Adrenal gland (tissue), 12 donors: ENCODE results near the gene TLE5. TPM values are rescaled to one million over a fixed set of nuclear protein-coding genes. Genes with fewer than 3 reads are reported as not detected.
A peak's percentile ranks its signal among the peaks of the same experiment; 100 is the strongest.

Experiments used
- DNase-seq, 7 donors: peaks; one replicate each; pipeline ENCODE4 v3.0.0-alpha.2; 2019 to 2020
- H3K27ac ChIP-seq, 5 donors: fragments of 200-600 bp; sonication (generic) in 4 of 5; 1 replicate in 3 of 5; 2 replicates in 2 of 5; pipeline versions ENCODE4 v1.5.1 to v1.8.0; 2016 to 2020; ENCODE audit warnings: mild to moderate bottlenecking in 1 of 5
- H3K27me3 ChIP-seq: fragments of 200-600 bp; 2 replicates; pipeline ENCODE4 v1.8.0; 2021
- H3K36me3 ChIP-seq, 2 donors: fragments of 200-600 bp; replicated peaks in 1 of 2; 1 replicate in 1 of 2; 2 replicates in 1 of 2; pipeline versions ENCODE4 v1.5.1 to v1.8.0; 2018 to 2022
- H3K4me1 ChIP-seq, 2 donors: fragments of 200-600 bp; replicated peaks in 1 of 2; 1 replicate in 1 of 2; 2 replicates in 1 of 2; pipeline versions ENCODE4 v1.5.1 to v1.8.0; 2018 to 2021
- H3K4me3 ChIP-seq, 4 donors: fragments of 200-600 bp; sonication (generic) in 3 of 4; one replicate each; pipeline ENCODE4 v1.5.1; 2016 to 2018
- H3K9me3 ChIP-seq, 3 donors: fragments of 200-600 bp; sonication (generic) in 1 of 3; replicated peaks in 1 of 3; 1 replicate in 2 of 3; 2 replicates in 1 of 3; pipeline versions ENCODE4 v1.5.1 to v1.8.0; 2016 to 2021
- POLR2A ChIP-seq, 2 donors: fragments of 450-650 bp; IDR thresholded peaks; one replicate each; pipeline ENCODE4 v1.6.1; 2017; ENCODE audit warnings: antibody characterized with exemption in 2 of 2, mild to moderate bottlenecking in 2 of 2, moderate library complexity in 1 of 2
- WGBS, 4 donors: extraction: QIAGEN DNeasy Blood & Tissue Kit in 2 of 4; methylation state at CpG; one replicate each; pipeline versions ENCODE4 v1.1.5 to v1.1.7; 2013 to 2017; 5-methylcytosine and 5-hydroxymethylcytosine counted together
- intact Hi-C, 2 donors: fragments of 100-400 bp; cut with DNase I; formaldehyde crosslinking; loops; one replicate each; pipeline versions ENCODE4 v1.14.1 to v1.15.0; 2022 to 2023
- polyA plus RNA-seq, 3 donors: library from polyadenylated mRNA; stranded (reverse); fragments of 200-250 nt in 2 of 3; fragments of 350-450 nt in 1 of 3; fragmentation: Illumina TruSeq in 1 of 3; extraction: RNeasy Lipid Tissue Mini Kit (QIAGEN cat#74804) in 1 of 3; gene quantifications; one replicate each; pipeline ENCODE4 v1.2.3, GENCODE V29; 2013 to 2014
- total RNA-seq, 9 donors: library from RNA; depleted of rRNA in 4 of 9; stranded (reverse); fragments of >200 nt in 4 of 9; fragments of 120-200 nt in 1 of 9; fragmentation: NEBNext Ultra II Directional in 1 of 9; extraction: Animal tissue kit (Norgen Biotek cat#: 25700) in 1 of 9; gene quantifications; one replicate each; pipeline versions ENCODE4 v1.1.0 to v1.2.4, GENCODE V29; 2013 to 2023
- TF ChIP-seq, protein P1 (sequence below), 6 experiments: fragments of 450-650 bp in 4 of 6; fragments of 200-600 bp in 2 of 6; sonication (generic) in 1 of 6; IDR thresholded peaks; 1 replicate in 5 of 6; 2 replicates in 1 of 6; pipeline versions ENCODE4 v1.5.1 to v1.8.0; 2016 to 2021; ENCODE audit warnings: antibody characterized with exemption in 6 of 6, mild to moderate bottlenecking in 2 of 6, moderate library complexity in 1 of 6
- donor health status: healthy with polysubstance abuse.
- donor health status: Bipolar disorder and iron deficiency.
- donor health status: DM: yes; HTN: yes; CAD: no.
- donor health status: DM: no; HTN: no; CAD: no.
- donor health status: DM: no; HTN: no; CAD: no.
- donor health status: DM: yes; HTN: yes; CAD: no.

Gene TLE5
- total and polyA plus RNA-seq, 12 donors = 167 to 2,300 (median 670) TPM

DNA sequence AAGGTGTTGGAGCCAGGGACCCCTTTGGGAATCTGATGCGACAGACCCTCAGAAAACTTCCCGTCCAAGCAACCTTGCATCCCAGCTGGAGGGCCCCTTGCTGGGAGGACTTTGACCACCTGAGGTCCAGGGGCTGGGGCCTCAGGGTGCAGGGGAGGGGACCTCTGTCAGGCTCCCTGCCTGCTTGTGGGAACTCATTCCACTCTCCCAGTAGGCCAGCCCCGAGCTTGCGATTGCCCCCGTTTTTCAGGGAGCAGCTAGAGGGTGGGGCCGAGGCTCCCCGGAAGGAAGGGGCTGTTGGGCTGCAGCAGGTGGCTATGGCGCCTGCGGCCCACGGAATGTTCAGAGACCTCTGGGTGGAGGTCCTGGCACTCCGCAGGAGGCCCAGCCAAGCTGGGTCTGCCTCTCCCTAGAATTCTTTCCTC lies 34.6 kb upstream of the TLE5 start:
- peaks cover 47 to 58% of the 10 kb centered on the region in 2 donors for H3K4me1 ChIP-seq

DNA sequence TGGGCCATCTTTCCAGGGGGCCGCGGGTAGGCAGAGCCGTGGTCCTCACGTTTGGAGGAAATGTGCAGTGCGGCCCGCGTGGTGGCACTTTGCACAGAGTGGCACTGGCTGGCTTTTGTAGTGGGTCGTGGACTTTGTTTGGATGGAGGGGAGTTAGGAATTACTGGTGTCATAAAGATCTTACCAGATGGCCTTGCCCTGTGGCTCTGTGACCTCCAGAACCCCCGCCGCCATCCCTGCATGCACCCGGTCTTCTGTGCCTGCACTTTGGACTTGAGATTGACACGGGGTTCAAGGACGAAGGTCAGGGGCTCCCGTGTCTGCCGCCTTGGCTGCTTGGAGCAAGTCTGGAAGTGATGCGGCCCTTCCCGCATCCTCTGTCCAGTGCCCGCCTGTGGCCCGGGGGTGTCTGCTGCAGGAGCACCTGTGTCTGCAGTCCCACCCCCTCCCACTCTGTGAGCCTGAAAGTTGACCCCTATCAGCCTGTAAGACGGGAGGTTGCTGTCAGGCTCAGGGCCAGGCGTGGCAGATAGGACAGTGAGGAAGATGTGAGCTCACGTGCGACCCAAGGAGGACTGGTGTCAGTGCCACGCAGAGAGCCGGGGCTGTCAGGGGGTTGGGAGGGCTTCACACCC lies 34.1 kb upstream of the TLE5 start:
- Histone ChIP-seq H3K4me1 (peaks cover 47 to 58% of the 10 kb centered on the region in 2 donors), H3K4me3 (peak overlapping the region in 2 of 4 donors; percentile 83 to 93), H3K36me3 (no peaks in the 10 kb centered on the region), H3K27ac (peak overlapping the region in 4 of 5 donors; percentile 66 to 89 (median 83)), H3K9me3 (no peaks in the 10 kb centered on the region), H3K27me3 (no peaks in the 10 kb centered on the region)
- peak in 1 of 7 donors; percentile 60 for DNase-seq
- TF ChIP-seq, protein P1, sequence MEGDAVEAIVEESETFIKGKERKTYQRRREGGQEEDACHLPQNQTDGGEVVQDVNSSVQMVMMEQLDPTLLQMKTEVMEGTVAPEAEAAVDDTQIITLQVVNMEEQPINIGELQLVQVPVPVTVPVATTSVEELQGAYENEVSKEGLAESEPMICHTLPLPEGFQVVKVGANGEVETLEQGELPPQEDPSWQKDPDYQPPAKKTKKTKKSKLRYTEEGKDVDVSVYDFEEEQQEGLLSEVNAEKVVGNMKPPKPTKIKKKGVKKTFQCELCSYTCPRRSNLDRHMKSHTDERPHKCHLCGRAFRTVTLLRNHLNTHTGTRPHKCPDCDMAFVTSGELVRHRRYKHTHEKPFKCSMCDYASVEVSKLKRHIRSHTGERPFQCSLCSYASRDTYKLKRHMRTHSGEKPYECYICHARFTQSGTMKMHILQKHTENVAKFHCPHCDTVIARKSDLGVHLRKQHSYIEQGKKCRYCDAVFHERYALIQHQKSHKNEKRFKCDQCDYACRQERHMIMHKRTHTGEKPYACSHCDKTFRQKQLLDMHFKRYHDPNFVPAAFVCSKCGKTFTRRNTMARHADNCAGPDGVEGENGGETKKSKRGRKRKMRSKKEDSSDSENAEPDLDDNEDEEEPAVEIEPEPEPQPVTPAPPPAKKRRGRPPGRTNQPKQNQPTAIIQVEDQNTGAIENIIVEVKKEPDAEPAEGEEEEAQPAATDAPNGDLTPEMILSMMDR (IDR thresholded peaks at IDR 0.05) = no peak
- no peak for TF ChIP-seq POLR2A (IDR thresholded peaks at IDR 0.05)
- WGBS, 4 donors = 13 to 23% (median 20%) methylated on average over 3 to 25 of the region's 25 CpGs
- intact Hi-C loops = no loop called here

More for the DNA sequence above, 34.6 kb upstream of the TLE5 start:
- WGBS, 4 donors = 35 to 63% (median 50%) methylated on average over 4 to 11 of the region's 11 CpGs
- H3K36me3 ChIP-seq = no peaks in the 10 kb centered on the region
- DNase-seq = no peak
- intact Hi-C loops = no loop called here
- peak overlapping the region in 1 of 4 donors; percentile 93 for H3K4me3 ChIP-seq
- peak overlapping the region in 4 of 5 donors; percentile 66 to 89 (median 83) for H3K27ac ChIP-seq
- TF ChIP-seq POLR2A (IDR thresholded peaks at IDR 0.05) = no peak
- TF ChIP-seq, protein P1 (IDR thresholded peaks at IDR 0.05) = no peak
- no peaks in the 10 kb centered on the region for H3K27me3 ChIP-seq
- no peaks in the 10 kb centered on the region for H3K9me3 ChIP-seq

DNA sequence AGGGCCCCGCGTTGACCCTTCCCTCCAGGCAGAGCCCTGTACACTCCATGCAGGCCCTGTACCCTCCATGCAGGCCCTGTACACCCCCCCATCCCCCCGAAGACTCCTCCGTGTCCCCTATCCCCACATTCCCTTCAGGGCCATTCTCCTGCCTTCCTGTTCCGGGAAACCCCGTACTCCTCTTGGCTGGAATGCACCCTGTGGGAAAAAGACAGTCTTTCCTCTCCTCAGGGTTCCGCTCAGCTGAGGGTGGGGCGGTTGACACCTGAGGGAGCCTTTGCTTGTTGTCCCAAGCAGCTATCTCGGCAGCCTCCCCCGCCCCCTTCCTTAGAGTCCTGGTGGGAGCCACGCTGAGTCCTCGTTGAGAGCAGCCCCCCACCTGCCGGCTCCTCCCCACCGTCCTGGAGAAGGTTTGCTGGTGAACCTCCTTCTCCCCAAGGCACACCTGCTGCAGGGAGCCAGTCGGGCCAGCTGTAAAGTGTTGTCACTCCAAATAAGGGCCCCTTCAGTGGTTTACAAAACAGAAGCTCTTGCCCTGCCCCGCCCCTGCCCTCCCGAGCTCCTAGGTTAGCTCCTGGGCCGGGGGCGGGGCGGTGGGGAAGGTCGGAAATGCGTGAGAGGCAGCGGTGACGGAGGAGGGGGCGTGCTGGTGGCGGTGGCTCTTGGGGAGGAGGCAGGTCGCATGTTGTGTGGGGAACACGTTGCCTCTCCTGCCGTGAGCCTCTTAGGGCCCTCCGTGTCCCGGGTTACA lies 33.3 kb upstream of the TLE5 start:
- H3K27me3 ChIP-seq = no peaks in the 10 kb centered on the region
- DNase-seq = peak in 5 of 7 donors; percentile 56 to 69 (median 63)
- 6 to 15% (median 10%) methylated on average over 12 to 31 of the region's 31 CpGs for WGBS, 4 donors
- no peak for TF ChIP-seq POLR2A (IDR thresholded peaks at IDR 0.05)
- TF ChIP-seq, protein P1 (IDR thresholded peaks at IDR 0.05) = no peak
- H3K36me3 ChIP-seq = no peaks in the 10 kb centered on the region
- H3K4me3 ChIP-seq = peak overlapping the region; percentile 40 to 93 (median 80)
- intact Hi-C loops = no loop called here
- peaks cover 47 to 54% of the 10 kb centered on the region in 2 donors for H3K4me1 ChIP-seq
- no peaks in the 10 kb centered on the region for H3K9me3 ChIP-seq
- H3K27ac ChIP-seq = peak overlapping the region in 4 of 5 donors; percentile 35 to 89 (median 83)
